Upper lobe of left lung (tissue), 4 donors: ENCODE results near the gene TBC1D5.

Experiments
- EP300 ChIP-seq, 4 donors: sonication (generic); formaldehyde crosslinking; IDR thresholded peaks; one replicate each; pipeline ENCODE4 v1.5.1; 2017; ENCODE audit warnings: antibody characterized with exemption in 4 of 4, control low read depth in 2 of 4
- POLR2A ChIP-seq, 4 donors: fragments of 450-650 bp; IDR thresholded peaks; one replicate each; pipeline ENCODE4 v1.5.1; 2016 to 2017; ENCODE audit warnings: antibody characterized with exemption in 4 of 4, mild to moderate bottlenecking in 2 of 4
- TF ChIP-seq, protein P1 (sequence below), 6 experiments: fragments of 450-650 bp in 4 of 6; fragments of 200-600 bp in 2 of 6; sonication (generic) in 2 of 6; IDR thresholded peaks; one replicate each; pipeline ENCODE4 v1.5.1; 2016 to 2019; ENCODE audit warnings: antibody characterized with exemption in 6 of 6

- TF ChIP-seq, protein P1, sequence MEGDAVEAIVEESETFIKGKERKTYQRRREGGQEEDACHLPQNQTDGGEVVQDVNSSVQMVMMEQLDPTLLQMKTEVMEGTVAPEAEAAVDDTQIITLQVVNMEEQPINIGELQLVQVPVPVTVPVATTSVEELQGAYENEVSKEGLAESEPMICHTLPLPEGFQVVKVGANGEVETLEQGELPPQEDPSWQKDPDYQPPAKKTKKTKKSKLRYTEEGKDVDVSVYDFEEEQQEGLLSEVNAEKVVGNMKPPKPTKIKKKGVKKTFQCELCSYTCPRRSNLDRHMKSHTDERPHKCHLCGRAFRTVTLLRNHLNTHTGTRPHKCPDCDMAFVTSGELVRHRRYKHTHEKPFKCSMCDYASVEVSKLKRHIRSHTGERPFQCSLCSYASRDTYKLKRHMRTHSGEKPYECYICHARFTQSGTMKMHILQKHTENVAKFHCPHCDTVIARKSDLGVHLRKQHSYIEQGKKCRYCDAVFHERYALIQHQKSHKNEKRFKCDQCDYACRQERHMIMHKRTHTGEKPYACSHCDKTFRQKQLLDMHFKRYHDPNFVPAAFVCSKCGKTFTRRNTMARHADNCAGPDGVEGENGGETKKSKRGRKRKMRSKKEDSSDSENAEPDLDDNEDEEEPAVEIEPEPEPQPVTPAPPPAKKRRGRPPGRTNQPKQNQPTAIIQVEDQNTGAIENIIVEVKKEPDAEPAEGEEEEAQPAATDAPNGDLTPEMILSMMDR (IDR thresholded peaks at IDR 0.05) = no peak
- no peak for TF ChIP-seq POLR2A (IDR thresholded peaks at IDR 0.05)
- TF ChIP-seq EP300 (IDR thresholded peaks at IDR 0.05) = no peak
These were observed 102.0 kb downstream of the TBC1D5 start for GRCh38 chr3:17640466-17640865.
